ENCODE data around the gene TPRX1.
"Not testable (repeated sequence)": the region's sequence is repeated elsewhere in the genome, so short reads cannot be mapped to it uniquely, and the experiment has no call there.

TPRX1 gene

DNA sequence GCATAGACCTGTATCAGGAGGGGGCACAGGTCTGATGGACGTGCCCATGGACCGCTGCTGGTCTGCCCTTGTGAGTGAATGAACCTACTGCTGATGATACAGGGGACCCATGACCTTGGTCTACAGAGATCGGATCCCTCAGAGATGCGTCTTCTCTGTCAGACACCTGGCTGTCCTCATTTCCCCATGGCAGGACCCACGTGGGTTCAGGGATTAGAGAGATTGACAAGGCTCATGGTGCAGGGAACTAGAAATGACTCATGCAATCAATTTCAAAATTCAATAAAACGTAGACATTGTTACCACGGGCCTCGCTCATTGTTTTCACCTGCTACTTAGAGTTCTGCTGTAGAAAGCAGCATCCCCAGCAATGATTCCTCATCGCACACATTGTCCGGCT is 962 bp upstream of the TPRX1 start:
- TF ChIP-seq, protein P1, sequence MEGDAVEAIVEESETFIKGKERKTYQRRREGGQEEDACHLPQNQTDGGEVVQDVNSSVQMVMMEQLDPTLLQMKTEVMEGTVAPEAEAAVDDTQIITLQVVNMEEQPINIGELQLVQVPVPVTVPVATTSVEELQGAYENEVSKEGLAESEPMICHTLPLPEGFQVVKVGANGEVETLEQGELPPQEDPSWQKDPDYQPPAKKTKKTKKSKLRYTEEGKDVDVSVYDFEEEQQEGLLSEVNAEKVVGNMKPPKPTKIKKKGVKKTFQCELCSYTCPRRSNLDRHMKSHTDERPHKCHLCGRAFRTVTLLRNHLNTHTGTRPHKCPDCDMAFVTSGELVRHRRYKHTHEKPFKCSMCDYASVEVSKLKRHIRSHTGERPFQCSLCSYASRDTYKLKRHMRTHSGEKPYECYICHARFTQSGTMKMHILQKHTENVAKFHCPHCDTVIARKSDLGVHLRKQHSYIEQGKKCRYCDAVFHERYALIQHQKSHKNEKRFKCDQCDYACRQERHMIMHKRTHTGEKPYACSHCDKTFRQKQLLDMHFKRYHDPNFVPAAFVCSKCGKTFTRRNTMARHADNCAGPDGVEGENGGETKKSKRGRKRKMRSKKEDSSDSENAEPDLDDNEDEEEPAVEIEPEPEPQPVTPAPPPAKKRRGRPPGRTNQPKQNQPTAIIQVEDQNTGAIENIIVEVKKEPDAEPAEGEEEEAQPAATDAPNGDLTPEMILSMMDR (IDR thresholded peaks at IDR 0.05; ENCODE audit: insufficient read depth, low read length, poor library complexity, severe bottlenecking) = no peak
- DNase-seq (ENCODE audit: extremely low read depth, insufficient read length) = no peak
- H3K4me3 ChIP-seq (replicated peaks; ENCODE audit: low read depth, low read length) = no peak overlapping the region
- no peaks in the 10 kb centered on the region for H3K27me3 ChIP-seq (replicated peaks; ENCODE audit: control insufficient read depth, insufficient read depth, low read length)
- H3K36me3 ChIP-seq (ENCODE audit: control insufficient read depth, insufficient read depth, low read length) = no peaks in the 10 kb centered on the region

DNA sequence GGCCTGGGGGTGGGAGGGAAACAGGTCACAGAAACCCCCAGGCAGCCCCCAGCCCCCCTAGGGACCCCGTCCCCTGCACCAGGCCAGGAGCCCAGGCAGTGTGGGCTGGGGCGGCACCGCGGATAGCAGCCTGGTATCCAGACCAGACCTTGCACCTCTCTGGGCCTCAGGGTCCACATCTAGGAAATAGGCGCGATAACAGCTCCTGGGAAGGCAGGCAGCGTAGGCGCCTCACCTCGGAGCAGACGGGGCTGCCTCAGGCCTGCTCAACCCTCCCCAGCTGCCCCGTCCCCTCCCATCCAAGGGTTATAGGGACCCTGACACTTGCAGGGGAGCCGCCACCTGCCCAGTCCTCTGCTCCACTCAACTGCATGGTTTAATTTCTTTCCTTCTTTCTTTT is 680 bp downstream of the TPRX1 start:
- not testable (repeated sequence) for H3K36me3 ChIP-seq (ENCODE audit: control insufficient read depth, insufficient read depth, low read length); DNase-seq (ENCODE audit: extremely low read depth, insufficient read length); H3K4me3 ChIP-seq (replicated peaks; ENCODE audit: low read depth, low read length); H3K27me3 ChIP-seq (replicated peaks; ENCODE audit: control insufficient read depth, insufficient read depth, low read length)

DNA sequence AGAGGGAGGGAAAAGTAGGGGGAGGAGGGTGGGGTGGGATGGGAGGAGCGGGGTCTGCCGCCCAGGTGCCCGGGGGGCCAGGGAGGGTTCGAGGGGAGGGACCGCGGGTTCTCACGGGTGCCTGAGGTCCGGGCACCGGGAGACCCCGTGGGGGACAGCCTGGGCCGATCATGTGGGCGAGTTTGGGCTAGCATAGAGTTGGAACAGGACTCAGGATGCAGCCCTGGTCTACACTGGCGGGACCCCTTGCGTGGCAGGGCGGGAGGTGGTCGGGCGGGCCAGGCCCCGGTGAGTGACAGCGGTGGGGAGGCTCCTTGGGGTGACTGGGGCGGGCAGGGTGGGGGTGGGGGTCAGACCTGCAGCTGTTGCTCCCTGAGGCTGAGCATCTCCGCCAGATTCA is 1.2 kb downstream of the TPRX1 start:
- H3K4me3 ChIP-seq (replicated peaks; ENCODE audit: low read depth, low read length); H3K27me3 ChIP-seq (replicated peaks; ENCODE audit: control insufficient read depth, insufficient read depth, low read length); DNase-seq (ENCODE audit: extremely low read depth, insufficient read length); H3K36me3 ChIP-seq (ENCODE audit: control insufficient read depth, insufficient read depth, low read length): not testable (repeated sequence)

DNA sequence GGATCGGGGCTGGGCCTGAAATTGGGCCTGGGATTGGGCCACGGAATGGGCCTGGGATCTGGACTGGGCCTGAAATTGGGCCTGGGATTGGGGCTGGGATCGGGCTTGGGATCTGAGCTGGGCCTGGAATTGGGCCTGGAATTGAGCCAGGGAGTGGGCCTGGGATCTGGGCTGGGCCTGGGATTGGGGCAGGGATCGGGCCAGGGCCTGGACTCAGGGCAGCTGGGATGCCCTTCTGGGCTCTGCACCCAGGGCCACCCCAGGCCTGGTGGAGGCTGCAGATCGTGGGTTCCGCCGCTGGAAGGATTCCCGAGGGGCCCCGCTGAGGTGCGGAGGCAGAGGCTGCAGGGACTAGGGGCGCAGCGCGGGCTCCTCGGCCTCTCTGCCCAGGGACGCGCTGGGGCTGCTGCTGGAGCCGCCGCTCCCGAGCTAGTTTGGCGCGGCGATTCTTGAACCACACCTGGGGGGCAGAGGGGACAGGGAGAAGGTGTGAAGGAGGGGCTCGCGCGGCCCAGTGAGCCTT is 1.8 kb downstream of the TPRX1 start:
- Histone ChIP-seq H3K4me3 (replicated peaks; ENCODE audit: low read depth, low read length) (no peak overlapping the region), H3K36me3 (ENCODE audit: control insufficient read depth, insufficient read depth, low read length) (no peaks in the 10 kb centered on the region), H3K27me3 (replicated peaks; ENCODE audit: control insufficient read depth, insufficient read depth, low read length) (no peaks in the 10 kb centered on the region)
- DNase-seq (ENCODE audit: extremely low read depth, insufficient read length) = no peak
- TF ChIP-seq, protein P1 (IDR thresholded peaks at IDR 0.05; ENCODE audit: insufficient read depth, low read length, poor library complexity, severe bottlenecking) = no peak

DNA sequence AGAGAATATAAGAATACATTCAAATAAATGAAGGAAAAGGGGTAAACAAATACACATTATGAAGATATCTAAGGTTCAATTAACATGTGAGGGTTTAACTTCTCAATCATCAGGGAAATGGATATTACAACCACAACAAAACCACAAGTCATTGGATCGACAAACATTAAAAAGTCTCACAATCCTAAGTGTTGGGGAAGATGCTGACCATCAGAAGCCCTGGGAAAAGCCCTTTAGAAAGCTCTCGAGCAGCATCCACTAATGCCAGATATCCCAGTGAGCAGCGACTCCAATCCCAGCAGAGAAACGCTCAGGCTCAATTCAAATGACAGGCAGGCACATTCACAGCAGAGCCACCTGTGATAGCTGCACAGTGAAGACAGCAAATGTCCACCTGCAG is 3.1 kb downstream of the TPRX1 start:
- no peaks in the 10 kb centered on the region for H3K36me3 ChIP-seq (ENCODE audit: control insufficient read depth, insufficient read depth, low read length)
- H3K27me3 ChIP-seq (replicated peaks; ENCODE audit: control insufficient read depth, insufficient read depth, low read length) = no peaks in the 10 kb centered on the region
- TF ChIP-seq, protein P1 (IDR thresholded peaks at IDR 0.05; ENCODE audit: insufficient read depth, low read length, poor library complexity, severe bottlenecking) = no peak
- H3K4me3 ChIP-seq (replicated peaks; ENCODE audit: low read depth, low read length) = no peak overlapping the region
- DNase-seq (ENCODE audit: extremely low read depth, insufficient read length) = no peak

DNA sequence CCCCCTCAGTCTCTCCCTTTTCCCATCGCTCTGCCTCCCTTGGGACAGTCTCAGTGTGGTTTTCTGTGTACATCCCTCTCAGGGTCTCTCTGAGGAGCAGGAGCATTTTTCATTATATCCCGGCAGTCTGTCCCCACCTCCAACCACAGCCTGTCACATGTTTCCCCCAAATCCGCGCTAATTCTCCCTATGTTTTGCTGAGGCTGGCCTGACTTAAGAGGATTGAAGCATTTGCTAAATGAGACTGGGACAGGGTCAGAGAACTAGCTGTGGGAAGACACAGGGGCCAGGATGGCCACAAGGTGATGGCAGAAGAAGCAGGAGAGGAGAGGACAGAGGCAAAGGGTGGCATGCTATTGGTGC is 5.5 kb downstream of the TPRX1 start:
- TF ChIP-seq, protein P1 (IDR thresholded peaks at IDR 0.05; ENCODE audit: insufficient read depth, low read length, poor library complexity, severe bottlenecking) = no peak
- DNase-seq (ENCODE audit: extremely low read depth, insufficient read length) = no peak

More for the DNA sequence above, 5.5 kb downstream of the TPRX1 start:
- Histone ChIP-seq H3K36me3 (ENCODE audit: control insufficient read depth, insufficient read depth, low read length) (no peaks in the 10 kb centered on the region), H3K27me3 (replicated peaks; ENCODE audit: control insufficient read depth, insufficient read depth, low read length) (no peaks in the 10 kb centered on the region), H3K4me3 (replicated peaks; ENCODE audit: low read depth, low read length) (no peak overlapping the region)

All from GM06990 (cell line).